DMS79 treated with DMSO at 0.1 percent for 48 hours (cell line): ENCODE results near the gene SH2D1B.
"Not testable (repeated sequence)": the region's sequence is repeated elsewhere in the genome, so short reads cannot be mapped to it uniquely, and the experiment has no call there.

ENCODE experiments used
- DNase-seq: peaks from one replicate; lab custom pipeline; 2025; lab: John Stamatoyannopoulos, UW

SH2D1B gene

GRCh38 chr1:162361349-162361748 is 50.6 kb downstream of the SH2D1B start:
- no peak for DNase-seq

GRCh38 chr1:162360874-162361260 is 51.1 kb downstream of the SH2D1B start:
- DNase-seq = no peak

GRCh38 chr1:162360237-162360873 is 51.6 kb downstream of the SH2D1B start:
- DNase-seq = no peak

GRCh38 chr1:162359523-162360236 is 52.3 kb downstream of the SH2D1B start:
- DNase-seq = no peak

GRCh38 chr1:162358928-162359327 is 53.0 kb downstream of the SH2D1B start:
- no peak for DNase-seq

GRCh38 chr1:162357681-162358266 is 54.2 kb downstream of the SH2D1B start:
- DNase-seq = no peak

GRCh38 chr1:162353702-162354101 is 58.2 kb downstream of the SH2D1B start:
- no peak for DNase-seq

- DNase-seq = no peak
Measured at GRCh38 chr1:162353078-162353477, 58.9 kb downstream of the SH2D1B start.

- DNase-seq = not testable (repeated sequence)
Measured at GRCh38 chr1:162351874-162352273, 60.1 kb downstream of the SH2D1B start.

GRCh38 chr1:162351246-162351842 is 60.6 kb downstream of the SH2D1B start:
- no peak for DNase-seq

GRCh38 chr1:162349635-162350330 is 62.2 kb downstream of the SH2D1B start:
- no peak for DNase-seq

- no peak for DNase-seq
Measured at GRCh38 chr1:162347281-162347680, 64.7 kb downstream of the SH2D1B start.
